ENCODE measurements around the gene FHOD3. TPM values are rescaled to one million over a fixed set of nuclear protein-coding genes. Genes with fewer than 3 reads are reported as not detected.

FHOD3 gene
- total and polyA plus RNA-seq, 2 of the 4 experiments (the other 2 are of a cell fraction), result 14.6 to 16.0 TPM

DNA sequence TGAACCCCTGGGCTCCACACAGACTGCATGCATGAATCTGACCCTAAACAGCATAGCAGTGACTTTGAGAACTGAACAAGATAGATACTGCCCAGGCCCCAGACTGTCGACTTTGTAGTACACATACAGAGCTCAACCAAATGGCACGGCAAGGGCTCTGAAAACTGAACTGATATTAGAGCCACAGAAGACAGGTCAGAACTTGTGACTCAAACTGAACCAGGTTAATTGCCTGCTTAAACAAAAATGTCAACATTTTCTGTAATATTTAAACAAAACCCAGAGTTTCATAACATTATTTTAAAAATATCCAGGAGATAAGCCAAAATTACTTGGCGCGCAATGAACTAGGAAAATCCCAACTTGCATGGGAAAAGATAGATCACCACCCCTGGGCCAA, 271.0 kb downstream of the FHOD3 start:
- Histone ChIP-seq H3K79me1 (ENCODE audit: low read depth in 1 of 2, low read length in 2 of 2) (no peaks in the 10 kb centered on the region), H3K4me1 (ENCODE audit: control insufficient read depth, insufficient read depth, low read length) (peaks cover 2% of the 10 kb centered on the region; the same call in 1 of the 2 replicates), H4K20me1 (ENCODE audit: insufficient read depth, low read length) (no peaks in the 10 kb centered on the region), H3K9me1 (ENCODE audit: insufficient read depth, low read length) (no peaks in the 10 kb centered on the region), H3K18ac (ENCODE audit: low read depth, low read length) (no peak overlapping the region), H2AFZ (replicated peaks; ENCODE audit: low read length, poor library complexity) (no peak overlapping the region), H3K36me3 (ENCODE audit: control insufficient read depth, insufficient read depth, low read length) (no peaks in the 10 kb centered on the region), H3K9ac (ENCODE audit: low read depth, low read length) (no peak overlapping the region), H4K8ac (ENCODE audit: low read depth in 2 of 2, low read length in 2 of 2) (no peak overlapping the region), H2AK9ac (replicated peaks; ENCODE audit: low read depth, low read length, poor library complexity) (no peak overlapping the region), H2BK20ac (ENCODE audit: low read depth, low read length) (no peak overlapping the region), H3K14ac (replicated peaks; ENCODE audit: low read depth, low read length) (no peak overlapping the region), H3K4me2 (ENCODE audit: low read depth, low read length) (no peak overlapping the region), H3K27me3 (ENCODE audit: control insufficient read depth, insufficient read depth, low read length) (no peaks in the 10 kb centered on the region), H3K23ac (ENCODE audit: low read depth, low read length) (no peak overlapping the region), H3K9me3 (ENCODE audit: control insufficient read depth, insufficient read depth, low read length) (no peaks in the 10 kb centered on the region), H2BK15ac (ENCODE audit: low read depth, low read length) (no peak overlapping the region), H3K56ac (ENCODE audit: extremely low read depth, insufficient read depth, low read length) (no peak overlapping the region), H2BK5ac (ENCODE audit: low read depth, low read length, poor library complexity, severe bottlenecking) (no peak overlapping the region), H2AK5ac (ENCODE audit: low read depth, low read length) (no peak overlapping the region), H2BK120ac (ENCODE audit: low read depth, low read length) (no peak overlapping the region), H3K27ac (ENCODE audit: insufficient read depth, low read length) (peak overlapping the region; percentile 29; the same call in 1 of the 2 replicates), H3K4ac (ENCODE audit: low read depth, low read length) (no peak overlapping the region), H3K4me3 (ENCODE audit: insufficient read depth, low read depth, low read length) (no peak overlapping the region), H4K91ac (ENCODE audit: insufficient read depth, low read depth, low read length) (no peak overlapping the region), H4K5ac (ENCODE audit: low read depth, low read length) (no peak overlapping the region)
- WGBS, 2 experiments (ENCODE audit: extremely low coverage in 2 of 2, insufficient read length in 1 of 2), result 28% methylated on average over 2 of the region's 4 CpGs; no CpG with 5 or more reads in 1 of the 2 experiments
- no TSS peak for BruUV-seq (replicated peaks)
- ChIA-PET POLR2A (ENCODE audit: unreplicated experiment) (no interaction called here), CTCF (no interaction called here)
- intact Hi-C loops (cut with micrococcal nuclease), result no loop called here
- DNase-seq (no peak), ATAC-seq (ENCODE audit: low read depth) (peak; percentile 27)
- dilution Hi-C loops (cut with HindIII; ENCODE audit: low sequenced_read_pairs, unreplicated experiment), result no loop called here
- TF ChIP-seq RCOR1 (IDR thresholded peaks at IDR 0.05; ENCODE audit: insufficient replicate concordance, low read length) (no peak), FOS (IDR thresholded peaks at IDR 0.05; ENCODE audit: low read depth, low read length) (no peak), BHLHE40 (IDR thresholded peaks at IDR 0.05; ENCODE audit: low read depth, low read length) (no peak), MXI1 (IDR thresholded peaks at IDR 0.05; ENCODE audit: borderline replicate concordance, low read depth, low read length) (no peak), MAZ (IDR thresholded peaks at IDR 0.05; ENCODE audit: borderline replicate concordance, low read depth, low read length) (no peak), SMC3 (IDR thresholded peaks at IDR 0.05; ENCODE audit: low read depth, low read length) (no peak), CHD1 (IDR thresholded peaks at IDR 0.05; ENCODE audit: low read depth, low read length) (no peak), CEBPB (IDR thresholded peaks at IDR 0.05; ENCODE audit: low read depth, low read length) (no peak), MAFK (IDR thresholded peaks at IDR 0.05; ENCODE audit: low read depth, low read length) (no peak), RAD21 (IDR thresholded peaks at IDR 0.05; ENCODE audit: low read length) (no peak), POLR2A (IDR thresholded peaks at IDR 0.05; ENCODE audit: low read depth, low read length) (no peak), RFX5 (IDR thresholded peaks at IDR 0.05; ENCODE audit: low read depth, low read length) (no peak), NFE2L2 (IDR thresholded peaks at IDR 0.05; ENCODE audit: low read depth, low read length) (no peak)
- TF ChIP-seq, protein P1, sequence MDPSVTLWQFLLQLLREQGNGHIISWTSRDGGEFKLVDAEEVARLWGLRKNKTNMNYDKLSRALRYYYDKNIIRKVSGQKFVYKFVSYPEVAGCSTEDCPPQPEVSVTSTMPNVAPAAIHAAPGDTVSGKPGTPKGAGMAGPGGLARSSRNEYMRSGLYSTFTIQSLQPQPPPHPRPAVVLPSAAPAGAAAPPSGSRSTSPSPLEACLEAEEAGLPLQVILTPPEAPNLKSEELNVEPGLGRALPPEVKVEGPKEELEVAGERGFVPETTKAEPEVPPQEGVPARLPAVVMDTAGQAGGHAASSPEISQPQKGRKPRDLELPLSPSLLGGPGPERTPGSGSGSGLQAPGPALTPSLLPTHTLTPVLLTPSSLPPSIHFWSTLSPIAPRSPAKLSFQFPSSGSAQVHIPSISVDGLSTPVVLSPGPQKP (IDR thresholded peaks at IDR 0.05; ENCODE audit: borderline replicate concordance, low read depth, low read length), result no peak
- TF ChIP-seq, protein P2, sequence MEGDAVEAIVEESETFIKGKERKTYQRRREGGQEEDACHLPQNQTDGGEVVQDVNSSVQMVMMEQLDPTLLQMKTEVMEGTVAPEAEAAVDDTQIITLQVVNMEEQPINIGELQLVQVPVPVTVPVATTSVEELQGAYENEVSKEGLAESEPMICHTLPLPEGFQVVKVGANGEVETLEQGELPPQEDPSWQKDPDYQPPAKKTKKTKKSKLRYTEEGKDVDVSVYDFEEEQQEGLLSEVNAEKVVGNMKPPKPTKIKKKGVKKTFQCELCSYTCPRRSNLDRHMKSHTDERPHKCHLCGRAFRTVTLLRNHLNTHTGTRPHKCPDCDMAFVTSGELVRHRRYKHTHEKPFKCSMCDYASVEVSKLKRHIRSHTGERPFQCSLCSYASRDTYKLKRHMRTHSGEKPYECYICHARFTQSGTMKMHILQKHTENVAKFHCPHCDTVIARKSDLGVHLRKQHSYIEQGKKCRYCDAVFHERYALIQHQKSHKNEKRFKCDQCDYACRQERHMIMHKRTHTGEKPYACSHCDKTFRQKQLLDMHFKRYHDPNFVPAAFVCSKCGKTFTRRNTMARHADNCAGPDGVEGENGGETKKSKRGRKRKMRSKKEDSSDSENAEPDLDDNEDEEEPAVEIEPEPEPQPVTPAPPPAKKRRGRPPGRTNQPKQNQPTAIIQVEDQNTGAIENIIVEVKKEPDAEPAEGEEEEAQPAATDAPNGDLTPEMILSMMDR (conservative IDR thresholded peaks at IDR 0.05; ENCODE audit: low read depth, low read length), result no peak
- TF ChIP-seq, protein P3, sequence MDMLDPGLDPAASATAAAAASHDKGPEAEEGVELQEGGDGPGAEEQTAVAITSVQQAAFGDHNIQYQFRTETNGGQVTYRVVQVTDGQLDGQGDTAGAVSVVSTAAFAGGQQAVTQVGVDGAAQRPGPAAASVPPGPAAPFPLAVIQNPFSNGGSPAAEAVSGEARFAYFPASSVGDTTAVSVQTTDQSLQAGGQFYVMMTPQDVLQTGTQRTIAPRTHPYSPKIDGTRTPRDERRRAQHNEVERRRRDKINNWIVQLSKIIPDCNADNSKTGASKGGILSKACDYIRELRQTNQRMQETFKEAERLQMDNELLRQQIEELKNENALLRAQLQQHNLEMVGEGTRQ (IDR thresholded peaks at IDR 0.05; ENCODE audit: low read depth, low read length), result no peak
- in situ Hi-C loops (cut with MboI; ENCODE audit: low sequenced_read_pairs), result no loop called here

All from IMR-90 (cell line).